ENCODE results near the gene FLCN.

The FLCN gene

GRCh38 chr17:17229416-17230384 is 7.3 kb downstream of the FLCN start:
- no peak for TF ChIP-seq POLR2AphosphoS5 (IDR thresholded peaks at IDR 0.05; ENCODE audit: low read depth)
- TF ChIP-seq, protein P1, sequence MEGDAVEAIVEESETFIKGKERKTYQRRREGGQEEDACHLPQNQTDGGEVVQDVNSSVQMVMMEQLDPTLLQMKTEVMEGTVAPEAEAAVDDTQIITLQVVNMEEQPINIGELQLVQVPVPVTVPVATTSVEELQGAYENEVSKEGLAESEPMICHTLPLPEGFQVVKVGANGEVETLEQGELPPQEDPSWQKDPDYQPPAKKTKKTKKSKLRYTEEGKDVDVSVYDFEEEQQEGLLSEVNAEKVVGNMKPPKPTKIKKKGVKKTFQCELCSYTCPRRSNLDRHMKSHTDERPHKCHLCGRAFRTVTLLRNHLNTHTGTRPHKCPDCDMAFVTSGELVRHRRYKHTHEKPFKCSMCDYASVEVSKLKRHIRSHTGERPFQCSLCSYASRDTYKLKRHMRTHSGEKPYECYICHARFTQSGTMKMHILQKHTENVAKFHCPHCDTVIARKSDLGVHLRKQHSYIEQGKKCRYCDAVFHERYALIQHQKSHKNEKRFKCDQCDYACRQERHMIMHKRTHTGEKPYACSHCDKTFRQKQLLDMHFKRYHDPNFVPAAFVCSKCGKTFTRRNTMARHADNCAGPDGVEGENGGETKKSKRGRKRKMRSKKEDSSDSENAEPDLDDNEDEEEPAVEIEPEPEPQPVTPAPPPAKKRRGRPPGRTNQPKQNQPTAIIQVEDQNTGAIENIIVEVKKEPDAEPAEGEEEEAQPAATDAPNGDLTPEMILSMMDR (IDR thresholded peaks at IDR 0.05; ENCODE audit: insufficient read depth, low read length) = no peak
- no peak for TF ChIP-seq REST (IDR thresholded peaks at IDR 0.05; ENCODE audit: insufficient replicate concordance, low read depth)
- TF ChIP-seq SPI1 (IDR thresholded peaks at IDR 0.05; ENCODE audit: borderline replicate concordance, low read depth) = no peak
- no peak for TF ChIP-seq GABPA (IDR thresholded peaks at IDR 0.05; ENCODE audit: low read depth)
- H3K4me3 ChIP-seq (replicated peaks; ENCODE audit: insufficient read depth, low read length) = no peak overlapping the region
- H3K27ac ChIP-seq (replicated peaks) = no peak overlapping the region
- DNase-seq (ENCODE audit: low read depth in 1 of 2, low spot score in 1 of 2) = no peak
- H3K27me3 ChIP-seq (ENCODE audit: insufficient read depth, poor library complexity, severe bottlenecking) = no peaks in the 10 kb centered on the region

GRCh38 chr17:17228521-17229279 is 8.3 kb downstream of the FLCN start:
- Histone ChIP-seq H3K4me3 (replicated peaks; ENCODE audit: insufficient read depth, low read length) (no peak overlapping the region), H3K27me3 (ENCODE audit: insufficient read depth, poor library complexity, severe bottlenecking) (no peaks in the 10 kb centered on the region), H3K27ac (replicated peaks) (no peak overlapping the region)
- no peak for DNase-seq (ENCODE audit: low read depth in 1 of 2, low spot score in 1 of 2)
- TF ChIP-seq REST (IDR thresholded peaks at IDR 0.05; ENCODE audit: insufficient replicate concordance, low read depth) (no peak), POLR2AphosphoS5 (IDR thresholded peaks at IDR 0.05; ENCODE audit: low read depth) (no peak), GABPA (IDR thresholded peaks at IDR 0.05; ENCODE audit: low read depth) (no peak), SPI1 (IDR thresholded peaks at IDR 0.05; ENCODE audit: borderline replicate concordance, low read depth) (no peak)
- TF ChIP-seq, protein P1 (IDR thresholded peaks at IDR 0.05; ENCODE audit: insufficient read depth, low read length) = no peak

DNA sequence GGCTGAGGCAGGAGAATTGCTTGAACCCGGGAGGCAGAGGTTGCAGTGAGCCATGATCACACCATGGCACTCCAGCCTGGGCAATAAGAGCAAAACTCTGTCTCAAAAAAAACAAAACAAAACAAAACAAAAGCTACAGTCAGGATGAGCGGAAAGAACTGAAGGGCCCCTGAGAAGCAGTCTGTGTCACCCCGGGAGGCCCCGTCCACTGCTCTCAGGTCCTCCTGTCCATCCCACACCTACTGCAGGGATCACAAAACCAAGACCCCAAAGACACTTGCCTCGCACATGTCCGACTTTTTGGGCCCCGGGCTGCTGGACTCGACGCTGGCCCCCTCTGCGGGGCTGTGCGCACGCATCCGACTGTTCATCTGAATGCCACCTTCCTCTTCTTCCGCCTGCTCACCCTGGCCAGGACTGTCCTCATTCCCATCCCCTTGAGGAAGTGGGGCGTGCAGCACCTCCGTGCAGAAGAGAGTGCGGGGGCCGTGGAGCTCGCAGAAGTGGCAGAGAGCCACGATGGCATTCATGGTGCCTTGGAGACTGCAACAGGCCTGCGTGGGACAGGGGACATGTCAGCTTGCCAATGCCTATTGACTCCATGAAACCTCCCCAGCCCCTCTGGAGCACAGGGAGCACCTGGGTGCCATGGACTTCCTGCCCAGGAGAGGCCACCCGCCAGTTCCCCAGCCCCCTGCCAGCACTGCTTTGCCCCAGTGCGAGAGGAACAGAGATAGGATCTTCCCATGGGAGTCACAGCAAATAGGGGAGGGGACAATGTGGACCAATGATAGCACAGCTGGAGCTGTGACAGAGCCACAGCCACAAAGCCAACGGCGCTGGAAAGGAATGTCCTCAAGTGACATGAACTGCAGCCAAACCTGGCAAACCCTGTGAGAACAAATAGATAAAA is 9.1 kb downstream of the FLCN start:
- DNase-seq (ENCODE audit: low read depth in 1 of 2, low spot score in 1 of 2) = no peak
- H3K27me3 ChIP-seq (ENCODE audit: insufficient read depth, poor library complexity, severe bottlenecking) = no peaks in the 10 kb centered on the region
- H3K27ac ChIP-seq (replicated peaks) = no peak overlapping the region
- TF ChIP-seq, protein P1 (IDR thresholded peaks at IDR 0.05; ENCODE audit: insufficient read depth, low read length) = no peak
- TF ChIP-seq GABPA (IDR thresholded peaks at IDR 0.05; ENCODE audit: low read depth) (no peak), POLR2AphosphoS5 (IDR thresholded peaks at IDR 0.05; ENCODE audit: low read depth) (no peak), REST (IDR thresholded peaks at IDR 0.05; ENCODE audit: insufficient replicate concordance, low read depth) (no peak), SPI1 (IDR thresholded peaks at IDR 0.05; ENCODE audit: borderline replicate concordance, low read depth) (no peak)
- H3K4me3 ChIP-seq (replicated peaks; ENCODE audit: insufficient read depth, low read length) = no peak overlapping the region
